ENCODE measurements around the gene VAPA.

Gene VAPA

DNA sequence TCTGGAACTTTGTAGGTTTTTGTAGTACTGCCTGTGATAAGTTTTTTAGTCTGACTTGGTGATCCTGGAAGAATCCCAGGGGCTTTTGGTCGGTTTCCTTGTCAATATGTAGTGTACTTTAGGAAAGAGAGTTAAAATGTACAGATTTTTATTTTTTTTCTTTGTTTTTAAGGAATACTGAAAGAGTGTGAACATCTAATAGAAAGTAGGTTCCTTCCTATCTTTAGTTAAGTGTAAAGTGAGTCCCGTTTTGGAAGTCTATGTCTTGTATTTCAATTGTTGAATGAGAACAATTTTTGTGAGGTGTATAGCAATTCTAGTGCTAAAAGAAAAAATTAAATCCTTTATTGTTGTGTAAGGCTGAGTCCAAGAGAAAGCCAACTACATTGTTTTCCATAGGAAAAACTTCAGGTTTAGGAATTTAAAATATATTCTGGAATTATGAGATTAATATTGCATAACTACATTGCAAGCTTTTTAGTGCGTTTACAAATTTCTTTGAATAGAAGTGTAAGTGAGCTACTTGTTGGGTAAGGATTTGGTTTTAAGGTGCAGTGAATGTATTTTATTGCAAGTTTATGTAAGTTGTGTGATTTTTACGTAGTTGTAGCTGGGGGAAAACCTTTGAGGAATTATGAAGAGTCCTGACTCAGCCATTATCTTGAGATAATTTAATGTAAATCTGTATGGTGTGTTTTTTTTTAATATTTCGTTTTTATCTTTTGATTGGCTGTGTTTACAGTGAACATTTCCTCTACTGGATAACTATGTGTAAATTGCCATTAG is 1.7 kb downstream of the VAPA start:
- DNase-seq: no peak

DNA sequence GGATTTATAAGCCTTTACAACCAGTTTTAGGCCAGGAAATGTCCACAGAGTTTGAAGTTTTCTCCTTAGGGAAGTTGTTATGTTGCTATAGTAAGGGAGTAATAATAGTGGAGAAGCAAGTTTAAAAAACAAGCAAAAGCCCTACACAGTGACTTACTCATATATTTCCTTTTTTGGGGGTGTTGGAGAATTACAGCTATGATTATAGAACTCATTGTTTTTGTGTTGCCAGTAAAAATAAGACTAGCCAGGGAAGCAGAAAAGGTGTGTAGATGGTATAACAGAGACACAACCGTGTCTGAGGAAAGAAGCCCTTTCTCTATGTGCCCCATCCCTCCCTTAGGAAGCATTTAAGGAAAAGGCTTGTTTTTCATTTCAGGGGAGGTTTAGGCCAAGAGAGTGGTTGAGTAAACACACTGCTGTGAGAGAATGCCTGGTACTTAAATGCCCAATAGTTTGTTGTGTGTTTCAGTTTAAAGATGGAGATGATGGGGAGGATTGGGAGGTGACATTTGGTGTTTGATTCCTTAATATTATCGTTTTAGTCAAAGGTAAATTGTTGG is 2.3 kb downstream of the VAPA start:
- peak; percentile 22 for DNase-seq

DNA sequence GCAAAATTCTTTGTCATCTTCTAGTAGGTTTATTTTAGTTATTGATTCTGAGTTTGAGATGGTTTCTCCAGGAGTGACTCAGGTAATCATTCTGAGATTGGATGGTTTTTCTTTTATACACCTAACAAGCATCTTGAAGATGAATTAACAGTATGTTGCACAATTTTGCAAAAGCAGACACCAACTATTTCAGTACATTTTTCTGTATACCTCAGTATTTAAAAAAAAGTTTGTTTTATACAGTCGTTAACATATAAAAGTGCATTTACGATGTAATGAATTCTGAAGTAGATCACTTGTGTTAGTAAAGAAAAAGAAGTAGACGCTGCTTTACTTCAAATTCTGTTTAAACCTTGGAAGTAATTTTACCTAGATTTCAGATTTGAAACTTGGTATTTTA is 3.0 kb downstream of the VAPA start:
- no peak for DNase-seq

DNA sequence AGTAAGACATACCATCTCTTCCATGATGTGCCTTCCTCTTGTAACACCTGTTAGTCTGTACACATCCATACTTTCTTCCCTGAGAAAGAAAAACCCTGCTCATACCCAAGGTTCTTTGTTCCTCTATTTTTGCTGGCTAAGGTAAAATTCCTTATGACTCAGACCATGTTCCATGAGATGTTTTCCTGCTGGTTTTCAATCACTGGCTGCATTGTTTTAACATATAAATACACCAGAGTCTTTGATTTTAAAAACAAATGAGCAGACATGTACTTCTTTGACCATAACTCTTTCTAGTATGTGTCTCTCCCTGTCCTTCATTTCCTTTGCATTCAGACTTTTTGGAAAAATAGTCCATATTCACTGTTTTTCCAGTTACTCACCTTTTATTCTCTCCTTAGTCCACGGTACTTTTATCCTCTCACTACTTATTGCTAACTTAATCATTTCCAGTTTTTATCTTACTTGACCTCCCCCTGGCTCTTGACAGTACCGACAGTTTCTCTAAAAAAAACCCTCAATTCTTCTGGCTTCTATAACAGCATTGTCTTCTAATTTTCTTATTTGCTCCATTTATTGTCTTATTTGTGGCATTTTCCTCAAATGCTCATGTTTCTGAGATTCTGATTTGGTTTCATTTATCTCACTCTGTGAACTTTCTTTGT is 4.3 kb downstream of the VAPA start:
- peak; percentile 23 for DNase-seq

DNA sequence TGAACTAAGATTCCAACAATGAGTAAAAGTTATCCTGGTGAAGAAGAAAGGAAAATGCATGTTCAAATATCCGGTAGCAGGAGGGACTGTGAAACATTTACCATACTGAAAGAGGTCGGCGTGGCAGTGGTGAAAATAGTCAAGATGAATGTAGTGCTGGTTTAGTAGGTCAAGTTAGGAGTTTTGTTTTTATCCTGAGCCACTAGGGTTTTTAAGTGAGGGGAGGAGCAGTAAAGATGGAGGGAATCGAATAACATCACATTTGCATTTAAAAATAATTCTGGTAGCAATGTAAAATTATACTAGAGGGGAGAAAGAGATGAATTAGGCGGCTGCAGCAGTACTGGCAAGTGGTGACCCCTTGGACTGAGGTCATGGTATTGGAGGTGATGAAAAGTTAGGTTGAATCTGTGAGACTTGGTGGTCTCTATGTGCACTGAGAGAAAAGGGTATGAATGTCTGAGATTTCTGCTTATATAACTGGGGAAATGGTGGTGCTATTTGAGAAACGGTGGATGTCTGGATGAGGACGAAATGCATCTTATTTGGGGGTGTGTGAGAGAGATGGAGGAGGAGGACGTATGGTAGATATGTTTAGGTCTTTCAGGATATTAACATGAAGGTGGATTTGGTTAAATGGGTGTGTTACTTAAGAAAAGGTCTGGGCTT is 5.9 kb downstream of the VAPA start:
- no peak for DNase-seq

DNA sequence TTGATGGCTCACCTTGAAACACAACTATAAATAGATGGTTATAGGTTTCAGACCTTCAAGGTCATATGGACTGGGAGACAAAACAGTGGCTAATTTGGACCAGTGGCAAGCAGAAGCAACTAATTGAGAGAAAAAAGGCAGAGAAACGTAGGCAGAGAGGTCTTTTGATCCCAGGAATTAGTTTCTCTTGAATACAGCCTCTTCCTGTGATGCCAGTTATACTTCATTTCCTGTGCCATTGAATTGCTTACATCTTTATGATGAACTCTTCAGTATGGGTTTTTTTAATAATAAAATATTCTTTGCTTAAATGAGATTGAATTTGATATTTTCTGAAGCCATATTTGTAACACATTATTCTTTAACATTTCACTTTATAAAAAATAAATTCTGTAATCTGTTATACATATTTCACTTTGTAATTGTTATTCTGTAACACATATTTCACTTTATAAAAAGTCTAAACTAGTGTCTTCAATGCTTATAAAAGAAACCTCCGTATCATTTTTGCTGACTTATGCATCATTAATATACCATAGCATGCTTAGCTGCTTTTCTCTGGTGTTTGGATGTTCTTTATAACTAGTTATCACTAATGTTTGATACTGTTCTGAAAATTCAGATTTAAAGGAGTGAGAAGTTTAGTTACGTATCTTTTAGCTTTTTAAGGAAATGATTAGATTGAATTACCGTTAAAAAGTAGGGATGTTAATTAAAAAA is 8.9 kb downstream of the VAPA start:
- DNase-seq: no peak

DNA sequence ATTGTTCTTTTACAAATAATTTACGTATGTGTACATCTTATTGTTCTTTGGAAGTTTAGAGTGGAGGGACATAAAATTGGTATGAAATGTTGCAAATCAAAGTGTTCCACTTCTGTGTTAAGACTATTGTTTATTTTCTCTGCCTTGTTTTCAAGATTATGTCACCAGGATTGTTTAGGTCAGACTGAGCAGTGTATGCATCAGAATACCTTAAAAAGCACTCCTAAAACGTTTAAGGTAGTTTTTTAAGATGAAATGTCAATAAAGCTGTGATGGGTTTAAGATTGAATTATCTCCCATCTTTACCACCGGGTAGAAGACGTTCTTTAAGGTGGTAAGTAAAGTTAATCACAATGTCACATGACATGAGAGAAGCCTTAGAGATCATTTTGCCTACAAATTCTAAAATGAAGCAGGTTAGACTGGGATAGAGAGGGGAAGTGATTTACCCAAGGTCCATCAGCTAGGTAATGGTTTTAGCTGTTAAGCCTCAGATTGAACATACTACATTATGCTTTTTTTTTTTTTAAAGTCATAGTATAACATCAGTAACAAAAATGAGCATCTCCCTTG is 10.6 kb downstream of the VAPA start:
- no peak for DNase-seq

DNA sequence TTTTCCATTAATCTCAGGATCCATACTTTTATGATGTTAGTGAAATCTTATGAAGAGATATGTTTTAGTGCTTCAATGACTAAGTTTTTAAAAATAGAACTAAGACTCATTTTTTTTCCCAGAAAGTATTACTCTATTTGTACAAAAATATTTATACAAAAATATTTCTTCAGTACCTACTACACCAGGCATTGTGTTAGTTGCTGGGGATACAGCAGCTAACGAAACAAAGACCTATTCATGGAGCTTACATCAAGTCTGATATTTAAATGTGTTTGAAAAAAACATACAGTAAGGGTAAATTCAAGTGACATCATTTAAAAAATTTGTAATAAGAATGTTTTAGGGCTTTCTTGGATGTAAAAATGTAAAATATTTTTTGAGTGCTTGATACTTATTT is 11.6 kb downstream of the VAPA start:
- DNase-seq: peak; percentile 28

DNA sequence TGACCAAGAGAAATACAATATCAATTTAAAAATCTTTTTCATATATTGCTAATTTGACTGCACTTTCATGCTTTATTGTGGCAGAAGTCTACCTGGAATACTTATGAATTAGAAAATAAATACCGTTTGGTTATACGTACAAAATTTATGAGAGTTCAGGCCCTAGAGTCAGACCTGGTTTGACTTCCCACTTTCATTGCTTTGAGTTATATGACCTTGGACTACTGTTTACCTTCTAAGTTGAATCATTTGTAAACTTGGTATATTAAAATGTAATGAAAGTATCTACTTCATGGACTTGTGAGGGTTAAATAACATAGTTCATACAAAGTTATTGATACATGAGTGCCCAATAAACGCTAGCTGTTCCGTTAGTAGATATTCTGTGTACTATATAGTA is 12.0 kb downstream of the VAPA start:
- DNase-seq: no peak

DNA sequence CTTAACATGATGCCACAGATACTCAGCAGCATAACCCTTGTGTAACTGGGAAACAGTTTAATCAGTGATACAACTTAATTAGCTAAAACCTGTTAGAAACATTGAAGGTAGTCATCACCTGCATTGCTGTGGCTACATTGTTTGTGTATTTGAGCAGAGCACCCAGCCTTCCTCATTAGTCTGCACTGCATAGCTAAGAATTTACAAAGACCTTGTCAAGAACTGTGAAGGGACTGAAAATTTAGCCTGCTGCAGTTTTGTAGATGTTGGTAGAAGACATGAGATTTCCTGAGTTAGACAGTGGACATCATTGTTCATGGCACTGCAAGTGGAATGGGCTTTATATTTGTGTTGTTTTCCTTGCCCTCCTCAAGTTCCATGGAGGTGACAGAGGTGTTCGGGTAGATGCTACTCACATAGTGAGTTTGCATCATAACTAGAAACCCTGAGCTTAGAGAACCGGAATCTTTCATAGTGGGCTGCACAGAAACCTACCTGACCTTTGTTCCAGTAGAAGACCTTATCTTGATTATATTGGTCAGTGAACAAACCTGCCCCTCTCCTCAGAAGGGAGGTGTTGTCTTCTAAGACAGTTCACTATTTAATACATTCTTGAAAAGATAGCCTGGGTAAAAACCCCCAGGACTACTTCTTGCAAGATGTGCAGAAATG is 12.5 kb downstream of the VAPA start:
- DNase-seq: no peak

DNA sequence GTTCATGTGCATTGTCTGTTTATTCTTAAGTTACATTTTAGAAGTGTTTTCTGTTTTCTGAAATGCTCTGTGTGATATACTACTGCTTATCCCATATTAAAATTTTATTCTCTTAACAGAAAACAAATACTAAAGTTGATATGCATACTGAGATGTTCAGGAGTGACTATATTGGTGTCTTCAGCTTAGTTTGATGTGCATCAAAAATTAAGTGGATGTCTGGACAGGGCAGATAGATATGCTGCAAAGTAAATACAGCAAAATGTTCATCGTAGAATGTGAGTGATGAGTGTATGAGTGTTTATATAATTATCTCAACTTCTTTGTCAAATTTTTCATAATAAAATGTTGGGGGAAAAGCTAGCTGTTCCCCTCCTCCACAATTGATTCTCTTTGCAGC is 13.2 kb downstream of the VAPA start:
- no peak for DNase-seq

DNA sequence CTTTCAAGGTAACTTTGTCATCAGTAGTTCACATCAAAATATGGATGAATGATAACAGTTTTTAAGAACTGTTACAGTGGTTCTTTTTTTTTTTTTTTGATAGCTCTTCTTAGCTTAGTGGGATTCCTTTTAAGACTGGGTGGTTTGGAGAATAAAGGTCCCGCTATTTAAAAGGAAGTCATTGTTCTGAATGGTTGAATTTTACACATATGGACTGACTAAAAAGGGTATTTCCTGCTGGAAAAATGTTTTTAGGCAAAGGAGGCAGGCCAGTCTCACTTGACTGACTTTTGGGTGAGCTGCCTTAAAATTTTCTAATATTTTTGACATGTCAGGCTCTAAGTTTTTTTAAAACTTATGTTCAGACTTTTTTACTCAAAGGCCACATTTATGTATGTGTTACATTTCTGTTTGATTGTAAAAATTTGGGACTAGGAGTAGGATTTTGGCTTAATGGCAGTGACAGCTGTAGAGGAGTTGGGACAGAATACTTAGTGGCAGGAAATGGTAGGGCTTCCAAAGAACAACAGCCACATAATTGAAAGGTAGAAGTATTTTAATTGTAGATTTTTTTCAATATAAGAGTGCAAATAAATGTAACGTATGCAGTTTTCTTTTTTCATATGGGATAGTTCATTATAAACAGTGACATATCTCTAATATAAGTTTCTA is 13.7 kb downstream of the VAPA start:
- no peak for DNase-seq

DNA sequence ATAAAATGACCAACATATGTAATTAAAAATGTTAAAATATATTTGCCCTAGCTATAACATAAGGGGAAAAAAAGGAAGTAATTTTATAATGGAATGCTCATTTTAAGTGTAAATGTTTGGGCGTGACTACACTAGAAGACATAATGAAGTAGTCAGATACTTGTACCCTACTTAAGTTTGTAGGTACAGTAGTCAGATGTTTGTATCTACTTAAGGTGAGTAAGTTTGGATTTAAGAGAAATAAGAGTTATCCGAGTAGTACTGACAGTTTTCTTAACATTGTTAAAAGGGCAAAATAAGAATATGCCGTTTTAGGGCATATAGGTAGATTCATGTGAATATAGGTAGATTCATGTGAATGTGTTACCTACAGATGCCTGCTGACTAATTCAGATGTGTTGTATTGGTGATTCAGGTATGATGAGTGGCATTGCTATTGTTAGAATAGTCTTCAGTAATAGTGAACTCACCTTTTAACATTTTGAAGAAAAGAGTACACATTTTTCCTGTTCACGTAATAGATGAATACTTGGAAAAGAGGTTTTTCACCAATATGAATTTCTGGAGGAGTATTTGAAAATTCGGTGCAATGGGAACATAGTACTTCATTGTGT is 14.9 kb downstream of the VAPA start:
- no peak for DNase-seq

DNA sequence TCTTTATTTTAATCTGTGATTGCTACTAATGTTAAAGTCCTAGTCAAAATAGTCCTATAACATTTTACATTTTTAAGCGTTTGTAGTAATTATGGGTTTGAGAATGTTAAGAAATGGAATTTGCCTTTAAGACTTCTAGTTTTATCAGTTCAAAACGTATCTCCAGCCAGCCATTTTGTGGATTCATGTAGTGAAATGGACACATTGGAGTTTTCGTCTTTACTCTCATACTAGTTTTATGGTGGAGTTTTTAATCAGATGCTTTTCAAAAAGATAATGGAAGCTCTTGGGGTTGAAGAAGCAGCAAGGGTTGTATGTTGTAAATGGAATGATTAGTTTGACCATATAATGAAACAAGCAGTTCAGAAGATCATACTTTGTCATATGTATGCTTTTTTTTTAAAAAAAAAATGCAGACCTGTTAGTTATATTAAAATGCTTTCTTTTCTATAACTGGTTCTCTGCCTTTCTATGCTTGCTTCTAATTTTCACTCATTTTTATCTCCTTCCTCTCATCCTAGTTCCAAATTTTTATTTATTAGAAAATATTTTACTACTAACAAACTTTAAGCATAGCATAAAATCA is 16.6 kb downstream of the VAPA start:
- no peak for DNase-seq

DNA sequence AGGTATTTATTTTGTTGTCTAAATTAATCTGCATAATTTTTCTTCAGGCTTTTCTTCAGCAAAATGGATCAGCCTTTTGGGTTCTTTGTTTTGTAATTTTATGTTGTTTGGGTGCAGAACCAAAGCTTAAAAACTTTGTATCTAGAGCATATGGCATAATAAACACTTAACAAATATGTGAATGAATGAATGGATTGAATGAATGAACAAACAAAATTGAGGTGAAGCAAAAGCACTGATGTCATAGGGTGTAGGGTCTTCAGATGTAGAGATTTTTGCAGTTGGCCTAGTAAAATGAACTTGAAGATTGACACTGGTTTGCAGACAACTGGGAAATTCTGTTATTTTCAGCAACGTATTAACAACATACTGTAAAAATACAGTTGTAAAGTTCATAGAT is 17.3 kb downstream of the VAPA start:
- DNase-seq: no peak

DNA sequence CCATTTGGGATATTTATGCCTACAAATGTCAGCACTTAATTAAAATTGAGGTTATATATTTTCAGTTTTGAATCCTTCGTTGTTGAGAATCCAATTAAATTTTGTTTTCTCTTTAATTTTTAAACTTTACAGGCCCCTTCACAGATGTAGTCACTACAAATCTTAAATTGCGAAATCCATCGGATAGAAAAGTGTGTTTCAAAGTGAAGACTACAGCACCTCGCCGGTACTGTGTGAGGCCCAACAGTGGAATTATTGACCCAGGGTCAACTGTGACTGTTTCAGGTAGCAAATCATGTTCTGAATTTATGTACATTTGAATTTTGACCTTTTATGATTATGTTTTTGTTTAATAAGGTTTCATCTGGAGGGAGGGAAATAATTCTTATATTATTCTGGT is 17.9 kb downstream of the VAPA start:
- no peak for DNase-seq

DNA sequence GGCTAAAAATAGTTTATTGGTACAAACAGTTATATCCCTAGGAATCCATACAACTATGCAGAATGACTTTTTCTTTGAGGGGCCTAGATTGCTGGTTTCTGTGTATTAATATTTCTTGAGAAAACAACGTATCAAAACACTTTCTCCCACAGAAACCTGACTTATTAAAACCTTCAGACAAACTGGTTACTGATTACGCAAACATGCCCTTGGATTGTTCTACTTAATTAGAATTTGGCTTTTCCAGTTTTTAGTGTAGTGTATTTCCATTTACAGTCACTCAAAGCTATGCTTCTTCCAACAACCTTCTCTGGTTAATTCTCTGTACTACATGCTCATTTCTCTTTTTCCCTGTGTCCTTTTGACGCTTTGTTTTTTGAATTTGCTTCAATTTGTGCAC is 20.0 kb downstream of the VAPA start:
- DNase-seq: no peak

DNA sequence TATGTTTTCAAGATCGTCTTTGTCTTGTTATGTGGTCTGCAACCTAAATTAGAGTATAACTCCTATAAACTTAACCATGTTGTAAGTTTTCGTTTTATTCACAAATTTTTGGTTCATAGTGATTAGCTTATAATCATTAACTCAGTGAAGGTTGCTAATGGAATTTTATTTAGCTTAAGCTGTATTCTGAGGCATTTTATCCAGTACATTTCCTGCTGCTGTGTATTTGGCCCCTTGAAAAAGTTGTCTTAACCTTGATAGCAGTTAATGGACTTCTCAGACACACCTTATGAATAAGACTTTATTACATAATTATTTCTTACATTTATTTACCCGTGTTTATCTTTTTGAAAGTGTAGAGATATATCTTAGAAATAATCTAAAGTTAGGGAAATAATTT is 20.5 kb downstream of the VAPA start:
- no peak for DNase-seq

DNA sequence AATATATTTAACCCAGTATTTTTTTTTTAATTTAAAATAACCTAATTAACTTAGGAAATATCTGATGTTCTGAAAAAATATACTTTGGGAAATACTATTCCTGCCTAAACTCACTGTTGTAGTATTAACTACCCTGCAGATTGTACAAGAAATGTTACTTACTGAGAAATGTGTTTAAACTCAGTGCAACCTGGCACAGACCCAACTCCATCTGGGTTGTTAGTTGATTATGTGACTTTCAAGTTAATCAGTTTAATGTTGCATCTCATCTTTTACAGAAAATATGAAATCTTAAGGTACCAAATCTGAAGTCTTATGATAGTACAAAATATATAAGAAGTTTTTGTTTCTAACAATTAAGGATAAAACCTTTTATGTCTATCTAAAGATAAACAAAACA is 27.3 kb downstream of the VAPA start:
- DNase-seq: no peak

DNA sequence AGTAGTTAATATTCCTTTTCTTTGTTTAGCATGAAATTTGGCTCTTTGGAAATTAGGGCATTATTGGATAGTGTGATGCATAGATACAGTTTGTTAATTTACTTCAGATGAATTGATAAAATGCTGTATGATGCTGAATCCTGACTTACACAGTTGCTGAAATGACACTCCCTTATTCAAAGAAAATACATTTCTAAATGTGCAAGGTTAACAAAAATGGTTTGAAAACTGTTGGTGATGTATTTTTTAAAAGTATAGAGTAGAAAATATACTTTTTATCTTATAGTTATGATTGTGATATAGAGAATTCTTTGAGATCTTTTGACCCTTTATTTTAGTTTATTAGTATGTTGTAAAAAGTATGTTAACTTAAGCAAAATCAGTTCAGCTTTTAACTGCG is 27.8 kb downstream of the VAPA start:
- no peak for DNase-seq

DNA sequence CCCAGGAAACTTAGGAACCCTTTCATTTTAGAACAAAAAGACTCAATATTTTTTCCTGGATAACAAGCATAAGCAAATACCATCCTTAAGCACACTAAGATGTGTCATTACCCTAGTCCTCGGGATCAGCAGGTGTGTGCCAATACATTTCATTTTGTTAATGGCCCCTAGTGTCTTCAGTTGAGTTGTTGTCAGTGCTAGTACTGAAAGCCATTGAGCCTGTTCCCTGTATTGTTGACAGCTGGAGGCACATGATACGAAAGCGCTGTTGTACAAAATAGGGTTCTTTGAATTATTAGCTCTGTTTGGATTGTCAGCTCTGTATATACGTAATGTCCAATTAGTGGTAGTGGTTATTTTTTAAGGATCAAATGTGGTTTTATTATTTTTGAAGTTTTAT is 29.5 kb downstream of the VAPA start:
- no peak for DNase-seq
